LNCAP (cell line): Measurements from ENCODE around the gene LIPC.

Experiments
- CTCF ChIP-seq: fragments of 450-650 bp; IDR thresholded peaks from 2 replicates; pipeline ENCODE4 v1.5.1; 2017; ENCODE audit warnings: mild to moderate bottlenecking

Gene LIPC

GRCh38 chr15:58406811-58407210, 25.0 kb upstream of the LIPC start:
- TF ChIP-seq CTCF, result no peak

- TF ChIP-seq CTCF, result no peak
Observed at GRCh38 chr15:58407236-58407775, 24.5 kb upstream of the LIPC start.

GRCh38 chr15:58407778-58408177, 24.0 kb upstream of the LIPC start:
- TF ChIP-seq CTCF, result no peak

- no peak for TF ChIP-seq CTCF
Observed at GRCh38 chr15:58409861-58410260, 21.9 kb upstream of the LIPC start.

- TF ChIP-seq CTCF, result no peak
Observed at GRCh38 chr15:58410353-58410752, 21.4 kb upstream of the LIPC start.

- no peak for TF ChIP-seq CTCF
Observed at GRCh38 chr15:58413253-58413652, 18.5 kb upstream of the LIPC start.

GRCh38 chr15:58415636-58416035, 16.2 kb upstream of the LIPC start:
- no peak for TF ChIP-seq CTCF

GRCh38 chr15:58416963-58417362, 14.8 kb upstream of the LIPC start:
- no peak for TF ChIP-seq CTCF
